IPS-18c (cell line): ENCODE data around the gene LRRC32.

Experiments
- H3K4me3 ChIP-seq: 2 replicates; pipeline ENCODE4 v1.7.0; 2013; ENCODE audit warnings: low read depth, mild to moderate bottlenecking, low read length, moderate library complexity; ENCODE audit not compliant: insufficient read depth
- H3K9me3 ChIP-seq: one replicate; pipeline ENCODE4 v1.6.1; 2013; ENCODE audit warnings: mild to moderate bottlenecking, low read length, moderate library complexity; ENCODE audit not compliant: control insufficient read depth, insufficient read depth

Gene LRRC32

GRCh38 chr11:76685831-76686230 is 15.3 kb upstream of the LRRC32 start:
- peaks cover 2% of the 10 kb centered on the region for H3K9me3 ChIP-seq

GRCh38 chr11:76685237-76685636 is 14.7 kb upstream of the LRRC32 start:
- Histone ChIP-seq H3K9me3 (peaks cover 2% of the 10 kb centered on the region), H3K4me3 (no peak overlapping the region)

More at GRCh38 chr11:76685831-76686230, 15.3 kb upstream of the LRRC32 start:
- no peak overlapping the region for H3K4me3 ChIP-seq

DNA sequence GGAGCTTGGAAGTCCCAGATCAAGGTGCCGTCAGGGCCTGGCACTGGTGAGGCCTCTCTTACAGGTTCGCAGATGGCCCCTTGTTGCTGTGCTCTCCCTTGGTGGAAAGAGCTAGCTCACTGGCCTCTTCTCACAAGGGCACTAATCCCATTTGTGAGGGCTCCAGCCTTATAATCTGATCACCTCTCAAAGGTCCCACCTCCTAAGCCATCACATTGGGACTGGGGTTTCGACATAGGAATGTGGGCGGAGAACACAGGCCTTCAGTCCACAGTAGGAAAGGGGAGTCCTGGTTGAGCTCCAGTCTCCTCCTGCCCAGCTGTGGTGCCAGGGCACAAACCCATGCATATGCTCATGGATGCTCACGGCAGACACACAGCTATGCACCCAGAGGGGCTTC is 14.0 kb upstream of the LRRC32 start:
- peaks cover 2% of the 10 kb centered on the region for H3K9me3 ChIP-seq
- H3K4me3 ChIP-seq, result no peak overlapping the region

DNA sequence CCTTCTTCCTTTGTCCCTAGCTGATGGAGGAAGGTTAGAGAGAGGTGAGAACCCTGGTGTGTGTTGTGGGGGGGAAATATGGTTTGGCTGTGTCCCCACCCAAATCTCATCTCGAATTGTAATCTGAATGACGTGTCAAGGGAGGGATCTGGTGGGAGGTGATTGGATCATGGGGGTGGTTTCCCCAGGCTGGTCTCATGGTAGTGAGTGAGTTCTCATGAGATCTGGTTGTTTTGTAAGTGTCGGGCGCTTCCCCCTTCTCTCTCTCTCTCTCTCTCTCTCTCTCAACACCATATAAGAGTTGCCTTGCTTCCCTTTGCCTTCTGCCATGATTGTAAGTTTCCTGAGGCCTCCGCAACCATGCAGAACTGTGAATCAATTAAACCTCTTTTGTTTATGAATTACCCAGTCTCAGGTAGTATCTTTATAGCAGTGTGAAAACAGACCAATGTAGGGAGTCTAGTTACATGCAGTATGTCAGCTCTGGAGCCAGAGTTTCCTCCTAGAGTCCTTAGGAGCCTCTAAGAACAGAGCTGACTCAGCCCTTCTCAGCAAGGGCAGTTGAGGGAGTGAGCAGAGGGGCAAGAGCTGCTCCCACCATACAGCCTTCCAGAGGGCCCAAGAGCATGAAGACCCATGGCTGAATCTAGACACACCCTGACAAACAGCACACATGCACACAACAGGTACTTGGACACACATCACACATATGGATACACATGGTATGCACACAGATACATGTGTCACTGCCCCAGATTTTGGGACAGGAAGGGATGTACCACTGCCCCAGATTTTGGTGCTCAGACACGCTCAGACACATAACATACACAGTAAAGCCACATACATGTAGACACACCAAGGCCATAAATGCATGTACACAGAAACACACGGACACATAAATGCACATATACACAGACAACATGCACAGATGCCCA is 12.9 kb upstream of the LRRC32 start:
- Histone ChIP-seq H3K4me3 (no peak overlapping the region), H3K9me3 (peaks cover 2% of the 10 kb centered on the region)

DNA sequence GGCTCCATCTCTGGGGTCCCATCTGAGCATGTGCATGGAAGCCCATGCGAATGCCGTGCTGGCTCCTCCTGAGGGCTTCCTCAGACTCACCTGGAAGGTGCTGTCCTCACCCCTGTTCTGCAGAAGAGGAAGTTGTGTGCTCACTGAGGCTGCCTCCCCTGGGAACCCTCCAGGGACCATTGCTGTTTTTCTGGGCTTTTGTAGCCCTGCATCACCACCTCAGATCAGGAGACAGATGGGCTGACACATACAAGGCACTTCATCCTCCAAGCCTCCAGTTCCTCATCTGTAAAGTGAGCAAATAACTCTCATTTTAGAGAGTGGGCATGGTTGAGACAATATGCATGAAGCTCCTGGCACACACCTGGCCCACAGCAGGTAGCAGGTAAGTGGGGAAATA is 12.1 kb upstream of the LRRC32 start:
- H3K4me3 ChIP-seq, result no peak overlapping the region

DNA sequence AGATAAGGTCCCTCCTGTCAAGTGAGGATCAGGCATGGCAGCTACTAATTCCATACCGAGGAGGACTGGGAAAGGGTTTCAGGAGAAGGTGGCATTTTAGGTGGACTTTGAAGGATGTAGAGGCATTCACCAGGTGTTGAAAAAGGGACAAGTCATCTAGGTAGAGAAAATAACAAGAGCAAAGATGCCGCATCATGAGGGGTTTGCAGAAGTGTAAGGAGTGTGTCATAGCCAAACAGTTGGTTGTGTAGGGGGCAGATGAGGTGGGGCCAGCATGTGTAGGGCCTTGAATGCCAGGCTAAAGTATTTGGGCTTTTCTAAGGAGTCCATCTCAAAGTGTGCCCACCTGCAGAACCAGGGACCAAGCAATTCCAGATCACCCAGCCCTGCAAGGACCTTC is 11.6 kb upstream of the LRRC32 start:
- Histone ChIP-seq H3K9me3 (peaks cover 2% of the 10 kb centered on the region), H3K4me3 (no peak overlapping the region)

More for the DNA sequence above, 12.1 kb upstream of the LRRC32 start:
- peaks cover 2% of the 10 kb centered on the region for H3K9me3 ChIP-seq

DNA sequence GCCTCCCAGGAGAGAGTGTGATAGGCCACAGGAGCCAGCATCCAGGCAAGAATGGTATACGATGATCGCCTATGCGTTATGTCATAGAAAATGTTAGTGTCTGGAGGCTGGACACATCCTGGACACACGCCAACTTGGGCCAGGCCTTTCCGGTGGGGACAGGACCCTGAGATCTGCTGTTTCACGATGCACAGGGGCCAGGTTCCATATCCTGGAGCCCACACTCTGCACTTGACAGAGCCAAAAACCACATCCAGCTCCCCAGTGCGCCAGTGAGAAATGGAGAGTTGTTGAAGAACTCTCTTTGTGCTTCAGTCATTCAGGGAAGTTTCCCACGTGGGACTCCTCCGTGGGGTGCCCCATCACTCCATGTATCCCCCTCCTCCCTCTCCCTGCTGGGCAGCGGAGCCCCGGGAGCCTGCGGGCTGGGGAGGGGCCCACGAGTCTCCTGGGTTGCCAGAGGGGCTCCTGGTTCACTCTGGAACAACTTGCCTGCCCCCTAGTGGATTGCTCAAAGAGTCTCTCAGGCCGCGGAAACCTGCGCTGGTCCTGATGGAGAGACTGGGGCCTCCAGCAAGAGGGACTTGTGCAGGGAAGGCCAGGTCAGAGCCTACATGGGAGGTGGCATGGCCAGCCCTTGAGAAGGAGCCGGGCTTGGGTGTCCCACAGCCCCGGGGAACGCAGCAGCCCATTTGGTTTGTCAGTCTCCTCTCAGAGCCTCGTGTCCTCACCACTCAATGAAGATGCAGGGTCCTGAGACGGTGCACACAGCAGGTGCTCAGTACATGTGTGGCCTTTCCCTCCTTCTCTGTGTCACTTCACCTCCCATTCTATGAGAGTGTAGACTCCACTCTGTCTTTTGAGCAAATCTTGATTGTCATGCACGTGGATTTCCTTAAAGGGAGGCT is 10.2 kb upstream of the LRRC32 start:
- Histone ChIP-seq H3K4me3 (no peak overlapping the region), H3K9me3 (peaks cover 2% of the 10 kb centered on the region)

GRCh38 chr11:76678321-76678720 is 7.8 kb upstream of the LRRC32 start:
- H3K9me3 ChIP-seq, result no peaks in the 10 kb centered on the region
- no peak overlapping the region for H3K4me3 ChIP-seq

GRCh38 chr11:76677458-76677765 is 6.9 kb upstream of the LRRC32 start:
- Histone ChIP-seq H3K9me3 (no peaks in the 10 kb centered on the region), H3K4me3 (no peak overlapping the region)

GRCh38 chr11:76676636-76677457 is 6.3 kb upstream of the LRRC32 start:
- H3K4me3 ChIP-seq, result no peak overlapping the region
- no peaks in the 10 kb centered on the region for H3K9me3 ChIP-seq

DNA sequence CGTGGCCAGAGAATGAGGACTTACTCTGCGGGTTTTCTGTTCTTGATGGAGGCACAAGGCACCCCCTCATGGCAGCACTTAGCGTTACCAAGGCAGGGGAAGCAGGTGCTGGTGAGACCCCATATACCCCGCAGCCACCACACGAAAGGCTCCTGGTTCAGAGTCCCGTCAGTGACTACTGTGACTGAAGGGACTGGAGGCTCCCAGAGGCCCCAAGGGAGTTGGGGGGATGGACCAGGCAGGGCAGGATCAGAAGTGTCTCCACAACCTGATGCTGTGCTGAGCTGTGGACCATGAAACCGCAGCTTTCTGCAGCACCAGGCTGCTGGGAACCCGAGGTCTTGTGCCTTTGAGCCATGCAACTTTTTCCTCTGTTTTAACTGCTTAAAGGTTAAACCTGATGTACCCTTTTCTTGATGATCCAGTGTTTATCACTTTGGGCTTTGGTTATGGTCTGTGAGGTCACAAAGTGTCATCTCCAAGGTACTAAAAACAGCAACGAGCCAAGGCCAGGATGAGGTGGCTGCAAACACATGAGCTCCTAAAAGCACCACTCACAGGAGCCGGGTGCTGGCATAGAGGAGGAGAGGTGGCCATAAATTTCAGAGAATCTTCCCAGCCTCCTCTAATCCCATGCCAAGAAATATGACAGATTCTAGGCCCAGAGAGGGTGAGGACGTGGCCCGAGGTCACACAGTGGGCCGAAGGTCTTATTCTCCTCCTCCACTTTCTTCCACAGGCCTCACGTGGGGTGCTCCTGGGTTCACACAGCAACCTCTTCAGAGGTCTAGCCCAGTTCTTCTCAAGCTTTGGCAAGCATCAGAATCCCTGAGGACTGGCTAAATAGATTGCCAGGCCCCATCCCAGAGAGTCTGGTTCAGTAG is 4.2 kb upstream of the LRRC32 start:
- no peaks in the 10 kb centered on the region for H3K9me3 ChIP-seq
- no peak overlapping the region for H3K4me3 ChIP-seq

GRCh38 chr11:76673176-76674142 is 2.9 kb upstream of the LRRC32 start:
- no peaks in the 10 kb centered on the region for H3K9me3 ChIP-seq
- H3K4me3 ChIP-seq, result no peak overlapping the region

DNA sequence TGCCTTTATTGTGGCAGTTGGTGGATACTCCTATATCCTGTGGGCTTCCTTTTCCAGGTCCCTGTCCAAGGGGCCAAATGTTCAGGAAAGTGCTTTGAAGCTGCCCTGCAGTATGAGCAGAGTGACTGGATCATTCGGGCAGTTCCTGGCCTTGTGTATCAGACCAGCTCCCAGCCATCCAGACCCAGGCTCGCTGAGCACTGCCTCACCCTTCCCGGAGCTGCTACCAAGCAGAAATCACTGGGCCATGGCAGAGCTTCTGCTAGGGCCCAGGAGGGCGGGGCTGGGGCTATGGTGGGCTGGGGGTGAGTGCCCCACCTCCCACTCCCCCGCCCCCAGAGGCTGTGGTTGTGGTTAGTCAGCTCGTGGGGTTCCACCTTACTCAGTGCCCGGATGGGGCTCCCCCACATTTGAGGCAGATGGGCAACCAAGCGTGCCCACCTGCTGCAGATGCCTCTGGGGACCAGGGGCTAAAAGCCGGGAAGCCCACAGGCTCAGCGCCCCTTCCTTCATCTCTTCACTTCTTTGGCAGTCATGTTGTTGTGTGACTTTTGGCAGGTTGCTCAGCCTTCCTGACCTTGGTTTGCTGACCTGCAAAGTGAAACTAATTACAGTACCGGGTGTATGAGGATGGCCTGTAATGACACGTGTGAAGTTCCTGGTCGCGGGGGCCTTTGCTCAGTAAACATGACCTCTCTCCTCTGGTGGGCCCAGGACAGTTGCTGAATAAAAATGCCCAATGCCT is 2.1 kb upstream of the LRRC32 start:
- Histone ChIP-seq H3K4me3 (no peak overlapping the region), H3K9me3 (no peaks in the 10 kb centered on the region)

DNA sequence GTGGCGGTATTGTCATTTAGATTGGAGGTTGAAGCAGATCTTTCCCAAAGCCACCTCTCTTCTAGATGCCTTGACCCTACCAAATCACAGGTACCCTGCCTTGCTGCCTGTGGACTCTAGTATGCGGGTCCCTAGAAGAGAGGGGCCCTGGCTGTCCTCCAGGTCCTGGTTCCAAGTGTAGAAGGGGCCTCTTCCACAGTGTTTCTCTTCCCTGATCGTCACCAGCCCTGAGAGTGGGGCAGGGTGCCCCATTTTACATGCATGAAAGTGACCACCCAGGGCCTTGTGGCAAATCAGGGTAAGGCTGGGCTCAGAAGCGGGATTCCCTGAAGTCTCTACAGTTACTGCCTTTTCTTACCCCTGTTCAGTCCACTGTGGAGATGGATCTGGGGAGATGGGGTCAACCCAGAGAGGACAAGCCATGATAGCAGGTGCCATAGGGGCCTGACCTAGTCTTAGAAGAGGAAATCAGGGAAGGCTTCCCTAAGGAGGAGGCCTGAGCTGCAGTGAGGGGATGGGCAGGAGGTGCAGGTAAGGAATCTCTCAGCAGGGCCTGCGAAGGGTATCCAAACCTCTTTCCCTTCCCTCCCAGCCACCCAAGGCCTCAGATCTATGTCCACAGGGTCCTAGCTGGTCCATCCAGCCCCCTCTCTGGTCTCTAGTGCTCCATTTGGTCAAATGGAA is 1.2 kb upstream of the LRRC32 start:
- no peak overlapping the region for H3K4me3 ChIP-seq
- H3K9me3 ChIP-seq, result no peaks in the 10 kb centered on the region
